Right lobe of liver (tissue), 4 donors: ENCODE results near the gene XAB2.

Experiments
- POLR2A ChIP-seq: fragments of 450-650 bp; IDR thresholded peaks from one replicate; pipeline ENCODE4 v1.6.1; 2017; ENCODE audit warnings: antibody characterized with exemption, mild to moderate bottlenecking
- TF ChIP-seq, protein P1 (sequence below), 4 donors: fragments of 200-600 bp in 3 of 4; fragments of 450-650 bp in 1 of 4; IDR thresholded peaks; one replicate each; pipeline versions ENCODE4 v1.5.1 to v1.8.0; 2016 to 2022; ENCODE audit warnings: antibody characterized with exemption in 4 of 4, mild to moderate bottlenecking in 2 of 4
- donor health status: DM: no; HTN: no; CAD: no.
- donor health status: DM: no; HTN: no; CAD: no.
- donor health status: DM: no; HTN: yes; CAD: no.

DNA sequence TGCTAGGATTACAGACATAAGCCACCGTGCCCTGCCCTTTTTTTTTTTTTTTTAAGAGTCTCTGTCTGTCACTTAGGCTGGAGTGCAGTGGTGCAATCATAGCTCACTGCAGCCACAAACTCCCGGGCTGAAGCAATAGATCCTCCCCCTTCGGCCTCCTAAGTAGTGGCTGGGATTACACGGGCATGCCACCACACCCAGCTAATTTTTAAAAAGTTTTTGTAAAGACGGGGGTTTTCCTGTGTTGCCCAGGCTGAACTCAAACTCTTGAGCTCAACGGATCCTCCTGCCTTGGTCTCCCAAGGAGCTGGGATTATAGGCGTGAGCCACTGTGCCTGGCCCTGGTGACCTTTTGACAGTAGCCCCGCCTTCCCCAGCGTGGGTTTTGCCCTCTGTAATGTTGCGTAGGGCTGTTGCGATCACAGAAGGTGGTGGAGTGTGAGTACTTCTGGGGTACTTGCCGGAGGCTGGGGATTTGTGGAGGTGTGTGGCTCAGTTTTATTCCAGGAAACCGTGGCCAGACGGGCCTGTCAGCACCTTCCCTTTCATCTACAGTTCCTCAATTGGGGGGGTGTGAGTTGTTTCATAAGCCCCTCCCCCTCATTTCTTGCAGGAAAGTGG is 27.9 kb upstream of the XAB2 start:
- no peak for TF ChIP-seq POLR2A
- TF ChIP-seq, protein P1, sequence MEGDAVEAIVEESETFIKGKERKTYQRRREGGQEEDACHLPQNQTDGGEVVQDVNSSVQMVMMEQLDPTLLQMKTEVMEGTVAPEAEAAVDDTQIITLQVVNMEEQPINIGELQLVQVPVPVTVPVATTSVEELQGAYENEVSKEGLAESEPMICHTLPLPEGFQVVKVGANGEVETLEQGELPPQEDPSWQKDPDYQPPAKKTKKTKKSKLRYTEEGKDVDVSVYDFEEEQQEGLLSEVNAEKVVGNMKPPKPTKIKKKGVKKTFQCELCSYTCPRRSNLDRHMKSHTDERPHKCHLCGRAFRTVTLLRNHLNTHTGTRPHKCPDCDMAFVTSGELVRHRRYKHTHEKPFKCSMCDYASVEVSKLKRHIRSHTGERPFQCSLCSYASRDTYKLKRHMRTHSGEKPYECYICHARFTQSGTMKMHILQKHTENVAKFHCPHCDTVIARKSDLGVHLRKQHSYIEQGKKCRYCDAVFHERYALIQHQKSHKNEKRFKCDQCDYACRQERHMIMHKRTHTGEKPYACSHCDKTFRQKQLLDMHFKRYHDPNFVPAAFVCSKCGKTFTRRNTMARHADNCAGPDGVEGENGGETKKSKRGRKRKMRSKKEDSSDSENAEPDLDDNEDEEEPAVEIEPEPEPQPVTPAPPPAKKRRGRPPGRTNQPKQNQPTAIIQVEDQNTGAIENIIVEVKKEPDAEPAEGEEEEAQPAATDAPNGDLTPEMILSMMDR (IDR thresholded peaks at IDR 0.05) = no peak
